H9 (cell line): ENCODE measurements around the gene CBFA2T2. TPM values are rescaled to one million over a fixed set of nuclear protein-coding genes. Genes with fewer than 3 reads are reported as not detected.
"Not testable (repeated sequence)": the region's sequence is repeated elsewhere in the genome, so short reads cannot be mapped to it uniquely, and the experiment has no call there.

Experiments used
- DNase-seq: peaks from one replicate; pipeline ENCODE4 v3.0.0-alpha.2; 2017
- H2AFZ ChIP-seq: one replicate; pipeline ENCODE4 v1.6.1; 2013; ENCODE audit warnings: mild to moderate bottlenecking, low read length, control low read depth, moderate library complexity
- H2AK5ac ChIP-seq: 2 replicates; pipeline ENCODE4 v1.6.1; 2013; ENCODE audit warnings: low read length, control low read depth, mixed read lengths; ENCODE audit not compliant: insufficient read length
- H2BK120ac ChIP-seq: one replicate; pipeline ENCODE4 v1.6.1; 2013; ENCODE audit warnings: low read depth, mild to moderate bottlenecking, low read length, control low read depth, inconsistent platforms; ENCODE audit not compliant: poor library complexity, severe bottlenecking
- H2BK12ac ChIP-seq: 2 replicates; pipeline ENCODE4 v1.6.1; 2013; ENCODE audit warnings: low read length, control low read depth, mixed read lengths, low read depth; ENCODE audit not compliant: insufficient read length
- H2BK15ac ChIP-seq: 2 replicates; pipeline ENCODE4 v1.6.1; 2013; ENCODE audit warnings: low read depth, low read length, control low read depth
- H2BK20ac ChIP-seq: one replicate; pipeline ENCODE4 v1.6.1; 2013; ENCODE audit warnings: low read depth, mild to moderate bottlenecking, low read length, control low read depth, inconsistent platforms; ENCODE audit not compliant: poor library complexity, severe bottlenecking
- H2BK5ac ChIP-seq: 2 replicates; pipeline ENCODE4 v1.6.1; 2013; ENCODE audit warnings: low read length, control low read depth, mixed read lengths; ENCODE audit not compliant: insufficient read length
- H3K14ac ChIP-seq: 2 replicates; pipeline ENCODE4 v1.6.1; 2013; ENCODE audit warnings: low read length, control low read depth; ENCODE audit not compliant: insufficient read depth
- H3K18ac ChIP-seq: 2 replicates; pipeline ENCODE4 v1.6.1; 2013; ENCODE audit warnings: low read depth, mild to moderate bottlenecking, mixed read lengths, low read length, control low read depth; ENCODE audit not compliant: insufficient read length
- H3K23ac ChIP-seq: 2 replicates; pipeline ENCODE4 v1.6.1; 2013; ENCODE audit warnings: low read length, control low read depth, mixed read lengths, low read depth; ENCODE audit not compliant: insufficient read length
- H3K23me2 ChIP-seq: 2 replicates; pipeline ENCODE4 v1.6.1; 2013; ENCODE audit warnings: low read depth, mild to moderate bottlenecking, mixed read lengths, low read length, control low read depth; ENCODE audit not compliant: insufficient read length, poor library complexity, severe bottlenecking
- H3K27ac ChIP-seq: 2 replicates; pipeline ENCODE4 v1.5.1; 2013; ENCODE audit warnings: low read length, control low read depth, mixed read lengths, low read depth; ENCODE audit not compliant: insufficient read length
- H3K27me3 ChIP-seq: 2 replicates; pipeline ENCODE4 v1.6.1; 2013; ENCODE audit warnings: low read length, control low read depth, inconsistent platforms; ENCODE audit not compliant: insufficient read depth
- H3K4ac ChIP-seq: 2 replicates; pipeline ENCODE4 v1.6.1; 2013; ENCODE audit warnings: low read depth, mild to moderate bottlenecking, control low read depth, inconsistent platforms, low read length, moderate library complexity
- H3K4me1 ChIP-seq: 2 replicates; pipeline ENCODE4 v1.6.1; 2013; ENCODE audit warnings: low read length, control low read depth, inconsistent platforms; ENCODE audit not compliant: insufficient read depth
- H3K4me2 ChIP-seq: 2 replicates; pipeline ENCODE4 v1.6.1; 2013; ENCODE audit warnings: low read length, control low read depth, mixed read lengths; ENCODE audit not compliant: insufficient read length, insufficient read depth
- H3K56ac ChIP-seq: 2 replicates; pipeline ENCODE4 v1.6.1; 2013; ENCODE audit warnings: low read depth, mild to moderate bottlenecking, mixed read lengths, low read length, control low read depth; ENCODE audit not compliant: insufficient read length
- H3K79me1 ChIP-seq: 2 replicates; pipeline ENCODE4 v1.6.1; 2013; ENCODE audit warnings: low read depth, mild to moderate bottlenecking, moderate library complexity, low read length, control low read depth, inconsistent platforms; ENCODE audit not compliant: insufficient read depth, poor library complexity, severe bottlenecking
- H3K79me2 ChIP-seq: 2 replicates; pipeline ENCODE4 v1.6.1; 2013; ENCODE audit warnings: low read length, control low read depth, inconsistent platforms; ENCODE audit not compliant: insufficient read depth
- H3K9ac ChIP-seq: 2 replicates; pipeline ENCODE4 v1.6.1; 2013; ENCODE audit warnings: low read length, control low read depth, mixed read lengths; ENCODE audit not compliant: insufficient read length; ENCODE audit errors: extremely low read depth
- H3K9me3 ChIP-seq: one replicate; pipeline ENCODE4 v1.6.1; 2013; ENCODE audit warnings: low read depth, low read length, inconsistent platforms; ENCODE audit not compliant: control insufficient read depth
- H3T11ph ChIP-seq: one replicate; pipeline ENCODE4 v1.6.1; 2013; ENCODE audit warnings: mild to moderate bottlenecking, low read length, control low read depth, inconsistent platforms
- H4K20me1 ChIP-seq: one replicate; pipeline ENCODE4 v1.6.1; 2013; ENCODE audit not compliant: control insufficient read depth, insufficient read length, insufficient read depth
- H4K5ac ChIP-seq: 2 replicates; pipeline ENCODE4 v1.6.1; 2013; ENCODE audit warnings: low read depth, mild to moderate bottlenecking, mixed read lengths, low read length, control low read depth; ENCODE audit not compliant: insufficient read length
- H4K8ac ChIP-seq: replicated peaks from 2 replicates; pipeline ENCODE4 v1.6.1; 2013; ENCODE audit warnings: low read length, control low read depth, mixed read lengths, low read depth; ENCODE audit not compliant: insufficient read length
- H4K91ac ChIP-seq: 2 replicates; pipeline ENCODE4 v1.6.1; 2013; ENCODE audit warnings: low read depth, mild to moderate bottlenecking, moderate library complexity, mixed read lengths, low read length, control low read depth; ENCODE audit not compliant: insufficient read length
- H3K27ac Mint-ChIP-seq, 3 experiments: 2 replicates in 2 of 3; 3 replicates in 1 of 3; pipeline ENCODE4 v1.8.0; 2020 to 2021; ENCODE audit warnings: mixed read lengths in 3 of 3, mild to moderate bottlenecking in 1 of 3, moderate library complexity in 1 of 3
- H3K27me3 Mint-ChIP-seq: 2 replicates; pipeline ENCODE4 v1.8.0; 2021; ENCODE audit warnings: low read depth, mild to moderate bottlenecking, moderate library complexity, mixed read lengths
- H3K36me3 Mint-ChIP-seq, 3 experiments: 2 replicates in 2 of 3; 3 replicates in 1 of 3; pipeline ENCODE4 v1.8.0; 2020 to 2021; ENCODE audit warnings: low read depth in 3 of 3, mixed read lengths in 3 of 3; ENCODE audit not compliant: insufficient read depth in 1 of 3
- H3K4me1 Mint-ChIP-seq, 2 experiments: 2 replicates each; pipeline ENCODE4 v1.8.0; 2020; ENCODE audit warnings: mixed read lengths in 2 of 2
- H3K4me3 Mint-ChIP-seq, 2 experiments: 2 replicates in 1 of 2; 3 replicates in 1 of 2; pipeline ENCODE4 v1.8.0; 2020 to 2021; ENCODE audit warnings: mild to moderate bottlenecking in 2 of 2, mixed read lengths in 2 of 2, moderate library complexity in 1 of 2
- H3K9me3 Mint-ChIP-seq, 2 experiments: 2 replicates in 1 of 2; 3 replicates in 1 of 2; pipeline ENCODE4 v1.8.0; 2020; ENCODE audit warnings: mild to moderate bottlenecking in 2 of 2, mixed read lengths in 2 of 2, moderate library complexity in 1 of 2
- CTCF ChIP-seq: fragments of 200-600 bp; sonication (generic); conservative IDR thresholded peaks from 3 replicates; pipeline ENCODE4 v1.8.0; 2021; ENCODE audit warnings: antibody characterized with exemption, mild to moderate bottlenecking
- WGBS: extraction: QIAGEN DNeasy Blood & Tissue Kit; methylation state at CpG from one replicate; pipeline ENCODE4 v1.1.7; 2013; ENCODE audit warnings: missing lambda C conversion rate, low lambda C conversion rate, mixed read lengths; ENCODE audit not compliant: insufficient read length; ENCODE audit errors: extremely low coverage; 5-methylcytosine and 5-hydroxymethylcytosine counted together
- total RNA-seq: library from RNA; stranded (reverse); gene quantifications from 2 replicates; pipeline ENCODE4 v1.2.1, GENCODE V29; 2021

Gene CBFA2T2
- total RNA-seq, 1 experiment from 2014 or later = 11.2 TPM

DNA sequence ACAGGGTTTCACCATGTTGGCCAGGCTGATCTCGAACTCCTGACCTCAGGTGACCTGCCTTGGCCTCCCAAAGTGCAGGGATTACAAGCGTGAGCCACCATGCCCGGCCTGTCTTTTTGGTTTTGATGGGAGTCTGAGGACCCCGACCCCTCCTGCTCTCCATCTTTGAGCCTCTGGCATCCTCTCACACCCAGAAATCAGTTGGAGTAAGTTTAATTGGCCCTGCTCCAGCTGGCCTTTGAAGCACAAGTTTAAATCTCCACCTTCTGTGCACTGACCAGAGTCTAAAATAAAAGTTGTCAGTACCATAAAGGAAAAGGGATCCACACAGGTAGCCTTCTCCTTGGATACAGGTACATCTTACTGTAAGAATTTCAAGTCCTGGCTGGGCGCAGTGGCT, 156.3 kb downstream of the CBFA2T2 start:
- H3K9me3 ChIP-seq = no peaks in the 10 kb centered on the region
- H2BK120ac ChIP-seq = no peak overlapping the region
- no peak overlapping the region for H3K27ac ChIP-seq
- H4K91ac ChIP-seq = no peak overlapping the region
- H2BK15ac ChIP-seq = no peak overlapping the region
- Mint-ChIP-seq H3K36me3 (peaks cover 13 to 41% (median 25%) of the 10 kb centered on the region in 3 experiments; a peak in 6 of 7 replicates), H3K4me3 (no peak overlapping the region), H3K27ac (no peak overlapping the region), H3K9me3 (no peaks in the 10 kb centered on the region), H3K27me3 (no peaks in the 10 kb centered on the region; the same call in 1 of the 2 replicates), H3K4me1 (peaks cover 9 to 12% of the 10 kb centered on the region in 2 experiments)
- no peak overlapping the region for H2BK12ac ChIP-seq
- H3K4ac ChIP-seq = no peak overlapping the region
- H3K4me1 ChIP-seq = no peaks in the 10 kb centered on the region
- no peak overlapping the region for H4K5ac ChIP-seq
- no peak overlapping the region for H3K14ac ChIP-seq
- no peak overlapping the region for H4K8ac ChIP-seq
- no peaks in the 10 kb centered on the region for H3K23me2 ChIP-seq
- H2AFZ ChIP-seq = no peak overlapping the region
- H4K20me1 ChIP-seq = no peaks in the 10 kb centered on the region
- no peak for TF ChIP-seq CTCF
- no peak overlapping the region for H3K56ac ChIP-seq
- no peak overlapping the region for H2BK20ac ChIP-seq
- H3K23ac ChIP-seq = no peak overlapping the region
- no peak overlapping the region for H3K4me2 ChIP-seq
- H3T11ph ChIP-seq = no peak overlapping the region
- no peak overlapping the region for H2BK5ac ChIP-seq
- no peak for DNase-seq
- H2AK5ac ChIP-seq = no peak overlapping the region
- H3K27me3 ChIP-seq = no peaks in the 10 kb centered on the region
- H3K9ac ChIP-seq = no peak overlapping the region
- no peak overlapping the region for H3K18ac ChIP-seq
- WGBS = no CpG with 5 or more reads among the region's 5 CpGs
- H3K79me2 ChIP-seq = no peaks in the 10 kb centered on the region
- H3K79me1 ChIP-seq = no peaks in the 10 kb centered on the region

GRCh38 chr20:33646959-33647602, 157.2 kb downstream of the CBFA2T2 start:
- not testable (repeated sequence) for H2AK5ac ChIP-seq, H2BK15ac ChIP-seq, H3K14ac ChIP-seq, H2BK5ac ChIP-seq, H2AFZ ChIP-seq, H3K4me2 ChIP-seq, H3K9me3 Mint-ChIP-seq, H3K18ac ChIP-seq, H3K4me1 ChIP-seq, H3K23ac ChIP-seq, H3K79me1 ChIP-seq, H3T11ph ChIP-seq, H2BK20ac ChIP-seq, H4K91ac ChIP-seq, H3K27ac ChIP-seq, H3K27me3 Mint-ChIP-seq, H3K4me3 Mint-ChIP-seq, H3K9me3 ChIP-seq, H3K56ac ChIP-seq, H2BK12ac ChIP-seq, H3K79me2 ChIP-seq, H4K8ac ChIP-seq, H3K4ac ChIP-seq, H4K5ac ChIP-seq, H2BK120ac ChIP-seq, H4K20me1 ChIP-seq, H3K27me3 ChIP-seq, H3K9ac ChIP-seq, H3K23me2 ChIP-seq, H3K27ac Mint-ChIP-seq, DNase-seq
- Mint-ChIP-seq H3K36me3 (peaks cover 13 to 37% (median 21%) of the 10 kb centered on the region in 3 experiments; a peak in 6 of 7 replicates), H3K4me1 (peaks cover 9 to 12% of the 10 kb centered on the region in 2 experiments)
- WGBS = no CpG with 5 or more reads among the region's 14 CpGs
